ENCODE results near the gene PRXL2B.

DNA sequence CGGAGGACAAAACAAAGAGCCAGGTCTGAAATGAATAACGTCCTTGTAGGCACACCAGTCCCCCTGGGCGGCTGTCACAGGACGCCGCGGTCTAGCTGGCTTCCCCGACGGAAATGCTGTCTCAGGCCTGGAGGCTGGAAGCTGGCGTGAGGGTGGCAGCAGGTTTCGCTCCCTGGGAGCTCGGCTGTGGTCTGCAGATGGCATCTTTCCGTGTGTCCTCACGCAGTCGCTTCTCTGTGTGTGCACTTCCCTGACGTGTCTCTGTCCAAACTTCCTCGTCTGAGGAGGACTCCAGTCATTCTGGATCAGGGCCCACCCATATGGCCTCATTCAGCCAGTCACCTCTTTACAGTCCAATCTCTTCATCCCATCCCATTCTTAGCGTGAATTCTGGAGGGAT is 16.2 kb upstream of the PRXL2B start:
- TF ChIP-seq, protein P1, sequence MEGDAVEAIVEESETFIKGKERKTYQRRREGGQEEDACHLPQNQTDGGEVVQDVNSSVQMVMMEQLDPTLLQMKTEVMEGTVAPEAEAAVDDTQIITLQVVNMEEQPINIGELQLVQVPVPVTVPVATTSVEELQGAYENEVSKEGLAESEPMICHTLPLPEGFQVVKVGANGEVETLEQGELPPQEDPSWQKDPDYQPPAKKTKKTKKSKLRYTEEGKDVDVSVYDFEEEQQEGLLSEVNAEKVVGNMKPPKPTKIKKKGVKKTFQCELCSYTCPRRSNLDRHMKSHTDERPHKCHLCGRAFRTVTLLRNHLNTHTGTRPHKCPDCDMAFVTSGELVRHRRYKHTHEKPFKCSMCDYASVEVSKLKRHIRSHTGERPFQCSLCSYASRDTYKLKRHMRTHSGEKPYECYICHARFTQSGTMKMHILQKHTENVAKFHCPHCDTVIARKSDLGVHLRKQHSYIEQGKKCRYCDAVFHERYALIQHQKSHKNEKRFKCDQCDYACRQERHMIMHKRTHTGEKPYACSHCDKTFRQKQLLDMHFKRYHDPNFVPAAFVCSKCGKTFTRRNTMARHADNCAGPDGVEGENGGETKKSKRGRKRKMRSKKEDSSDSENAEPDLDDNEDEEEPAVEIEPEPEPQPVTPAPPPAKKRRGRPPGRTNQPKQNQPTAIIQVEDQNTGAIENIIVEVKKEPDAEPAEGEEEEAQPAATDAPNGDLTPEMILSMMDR (IDR thresholded peaks at IDR 0.05; ENCODE audit: insufficient read depth, low read length), result no peak
- no peak for TF ChIP-seq REST (IDR thresholded peaks at IDR 0.05; ENCODE audit: insufficient replicate concordance, low read depth)
